Liver (tissue), 3 donors: ENCODE data around the gene MLEC.

Source experiments
- GABPA ChIP-seq, 2 donors: IDR thresholded peaks in 1 of 2; conservative IDR thresholded peaks in 1 of 2; 2 replicates each; pipeline ENCODE4 v1.6.1; 2016; ENCODE audit warnings: antibody characterized with exemption in 2 of 2, mild to moderate bottlenecking in 1 of 2, moderate library complexity in 1 of 2
- RAD21 ChIP-seq, 2 donors: IDR thresholded peaks; 2 replicates each; pipeline ENCODE4 v1.6.1; 2016; ENCODE audit warnings: antibody characterized with exemption in 2 of 2, mild to moderate bottlenecking in 2 of 2
- RXRA ChIP-seq, 2 donors: IDR thresholded peaks; 2 replicates each; pipeline ENCODE4 v1.6.1; 2017 to 2018; ENCODE audit warnings: antibody characterized with exemption in 2 of 2, mild to moderate bottlenecking in 1 of 2
- SP1 ChIP-seq: IDR thresholded peaks from 2 replicates; pipeline ENCODE4 v1.6.1; 2018; ENCODE audit warnings: antibody characterized with exemption, mild to moderate bottlenecking
- YY1 ChIP-seq: IDR thresholded peaks from 2 replicates; pipeline ENCODE4 v1.6.1; 2016; ENCODE audit warnings: antibody characterized with exemption, mild to moderate bottlenecking
- TF ChIP-seq, protein P1 (sequence below): fragments of 150-350 bp; IDR thresholded peaks from 2 replicates; pipeline ENCODE4 v1.5.1; 2017; ENCODE audit warnings: improper control_type of control experiment, low read depth, low read length; ENCODE audit not compliant: missing input control
- TF ChIP-seq, protein P2 (sequence below): IDR thresholded peaks from 2 replicates; pipeline ENCODE4 v1.6.1; 2016; ENCODE audit warnings: antibody characterized with exemption, mild to moderate bottlenecking
- TF ChIP-seq, protein P3 (sequence below): IDR thresholded peaks from 2 replicates; pipeline ENCODE4 v1.6.1; 2016; ENCODE audit warnings: antibody characterized with exemption
- TF ChIP-seq, protein P4 (sequence below): IDR thresholded peaks from 2 replicates; pipeline ENCODE4 v1.6.1; 2016; ENCODE audit warnings: antibody characterized with exemption
- donor health status: healthy.
- donor health status: healthy.

DNA sequence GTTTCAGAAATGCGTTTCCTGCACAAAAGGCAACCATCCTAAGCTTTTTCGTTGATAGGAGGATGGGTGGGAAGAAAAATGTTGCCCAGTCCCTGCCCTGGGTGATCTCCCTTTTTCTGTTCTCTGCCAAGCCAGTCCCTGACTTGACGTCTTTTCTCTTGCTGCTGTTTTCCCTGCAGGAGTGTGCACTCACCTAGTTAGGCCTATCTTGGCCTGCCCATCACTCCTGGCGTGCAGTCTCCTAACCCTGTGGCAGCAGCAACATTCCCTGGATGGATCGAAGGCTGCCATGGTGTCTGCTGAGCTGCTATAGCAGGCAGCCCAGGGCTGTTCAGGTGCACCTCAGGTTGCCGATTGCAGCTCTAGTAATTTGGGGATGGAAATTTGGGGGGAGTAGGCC lies 24.5 kb downstream of the MLEC start:
- TF ChIP-seq, protein P1, sequence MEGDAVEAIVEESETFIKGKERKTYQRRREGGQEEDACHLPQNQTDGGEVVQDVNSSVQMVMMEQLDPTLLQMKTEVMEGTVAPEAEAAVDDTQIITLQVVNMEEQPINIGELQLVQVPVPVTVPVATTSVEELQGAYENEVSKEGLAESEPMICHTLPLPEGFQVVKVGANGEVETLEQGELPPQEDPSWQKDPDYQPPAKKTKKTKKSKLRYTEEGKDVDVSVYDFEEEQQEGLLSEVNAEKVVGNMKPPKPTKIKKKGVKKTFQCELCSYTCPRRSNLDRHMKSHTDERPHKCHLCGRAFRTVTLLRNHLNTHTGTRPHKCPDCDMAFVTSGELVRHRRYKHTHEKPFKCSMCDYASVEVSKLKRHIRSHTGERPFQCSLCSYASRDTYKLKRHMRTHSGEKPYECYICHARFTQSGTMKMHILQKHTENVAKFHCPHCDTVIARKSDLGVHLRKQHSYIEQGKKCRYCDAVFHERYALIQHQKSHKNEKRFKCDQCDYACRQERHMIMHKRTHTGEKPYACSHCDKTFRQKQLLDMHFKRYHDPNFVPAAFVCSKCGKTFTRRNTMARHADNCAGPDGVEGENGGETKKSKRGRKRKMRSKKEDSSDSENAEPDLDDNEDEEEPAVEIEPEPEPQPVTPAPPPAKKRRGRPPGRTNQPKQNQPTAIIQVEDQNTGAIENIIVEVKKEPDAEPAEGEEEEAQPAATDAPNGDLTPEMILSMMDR: no peak
- TF ChIP-seq SP1: no peak
- no peak for TF ChIP-seq YY1
- no peak for TF ChIP-seq RXRA (IDR thresholded peaks at IDR 0.05)
- TF ChIP-seq RAD21 (IDR thresholded peaks at IDR 0.05): no peak
- TF ChIP-seq, protein P2, sequence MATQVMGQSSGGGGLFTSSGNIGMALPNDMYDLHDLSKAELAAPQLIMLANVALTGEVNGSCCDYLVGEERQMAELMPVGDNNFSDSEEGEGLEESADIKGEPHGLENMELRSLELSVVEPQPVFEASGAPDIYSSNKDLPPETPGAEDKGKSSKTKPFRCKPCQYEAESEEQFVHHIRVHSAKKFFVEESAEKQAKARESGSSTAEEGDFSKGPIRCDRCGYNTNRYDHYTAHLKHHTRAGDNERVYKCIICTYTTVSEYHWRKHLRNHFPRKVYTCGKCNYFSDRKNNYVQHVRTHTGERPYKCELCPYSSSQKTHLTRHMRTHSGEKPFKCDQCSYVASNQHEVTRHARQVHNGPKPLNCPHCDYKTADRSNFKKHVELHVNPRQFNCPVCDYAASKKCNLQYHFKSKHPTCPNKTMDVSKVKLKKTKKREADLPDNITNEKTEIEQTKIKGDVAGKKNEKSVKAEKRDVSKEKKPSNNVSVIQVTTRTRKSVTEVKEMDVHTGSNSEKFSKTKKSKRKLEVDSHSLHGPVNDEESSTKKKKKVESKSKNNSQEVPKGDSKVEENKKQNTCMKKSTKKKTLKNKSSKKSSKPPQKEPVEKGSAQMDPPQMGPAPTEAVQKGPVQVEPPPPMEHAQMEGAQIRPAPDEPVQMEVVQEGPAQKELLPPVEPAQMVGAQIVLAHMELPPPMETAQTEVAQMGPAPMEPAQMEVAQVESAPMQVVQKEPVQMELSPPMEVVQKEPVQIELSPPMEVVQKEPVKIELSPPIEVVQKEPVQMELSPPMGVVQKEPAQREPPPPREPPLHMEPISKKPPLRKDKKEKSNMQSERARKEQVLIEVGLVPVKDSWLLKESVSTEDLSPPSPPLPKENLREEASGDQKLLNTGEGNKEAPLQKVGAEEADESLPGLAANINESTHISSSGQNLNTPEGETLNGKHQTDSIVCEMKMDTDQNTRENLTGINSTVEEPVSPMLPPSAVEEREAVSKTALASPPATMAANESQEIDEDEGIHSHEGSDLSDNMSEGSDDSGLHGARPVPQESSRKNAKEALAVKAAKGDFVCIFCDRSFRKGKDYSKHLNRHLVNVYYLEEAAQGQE: no peak
- TF ChIP-seq, protein P3, sequence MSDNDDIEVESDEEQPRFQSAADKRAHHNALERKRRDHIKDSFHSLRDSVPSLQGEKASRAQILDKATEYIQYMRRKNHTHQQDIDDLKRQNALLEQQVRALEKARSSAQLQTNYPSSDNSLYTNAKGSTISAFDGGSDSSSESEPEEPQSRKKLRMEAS: no peak
- TF ChIP-seq, protein P4, sequence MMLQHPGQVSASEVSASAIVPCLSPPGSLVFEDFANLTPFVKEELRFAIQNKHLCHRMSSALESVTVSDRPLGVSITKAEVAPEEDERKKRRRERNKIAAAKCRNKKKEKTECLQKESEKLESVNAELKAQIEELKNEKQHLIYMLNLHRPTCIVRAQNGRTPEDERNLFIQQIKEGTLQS: no peak
- no peak for TF ChIP-seq GABPA (IDR thresholded peaks at IDR 0.05 in 1 of 2, conservative IDR thresholded peaks at IDR 0.05 in 1 of 2)
